Measurements from ENCODE around the gene RAMP3.

RAMP3 gene

DNA sequence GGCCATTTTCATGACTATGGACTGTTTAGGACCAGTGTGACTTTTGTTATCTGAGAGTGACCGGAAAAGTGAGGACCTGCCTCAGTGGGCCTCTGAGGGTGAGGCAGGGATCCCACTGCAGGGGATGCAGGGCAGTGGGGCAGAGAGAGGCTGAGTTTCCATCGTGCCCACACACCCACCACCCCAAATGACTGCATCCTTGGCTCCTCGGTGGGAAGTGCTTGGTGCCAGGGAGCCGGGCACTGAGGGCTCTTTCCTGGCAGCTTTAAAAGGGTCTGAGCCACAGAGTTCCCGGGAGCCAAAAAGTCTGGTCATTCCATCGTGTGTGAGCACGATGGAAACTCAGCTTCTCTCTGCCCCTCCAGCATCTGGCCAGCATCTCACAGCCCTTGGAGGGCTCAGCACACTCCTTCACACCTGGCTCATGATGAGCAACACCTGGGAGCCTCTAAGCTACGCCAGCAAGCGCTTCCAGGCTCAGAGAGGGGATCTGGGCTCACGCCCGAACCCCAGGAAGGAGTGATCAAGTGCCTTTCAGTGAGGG lies 59.1 kb downstream of the RAMP3 start:
- no peaks in the 10 kb centered on the region for H3K4me1 ChIP-seq (ENCODE audit: insufficient read depth, poor library complexity, severe bottlenecking)
- TF ChIP-seq, protein P1, sequence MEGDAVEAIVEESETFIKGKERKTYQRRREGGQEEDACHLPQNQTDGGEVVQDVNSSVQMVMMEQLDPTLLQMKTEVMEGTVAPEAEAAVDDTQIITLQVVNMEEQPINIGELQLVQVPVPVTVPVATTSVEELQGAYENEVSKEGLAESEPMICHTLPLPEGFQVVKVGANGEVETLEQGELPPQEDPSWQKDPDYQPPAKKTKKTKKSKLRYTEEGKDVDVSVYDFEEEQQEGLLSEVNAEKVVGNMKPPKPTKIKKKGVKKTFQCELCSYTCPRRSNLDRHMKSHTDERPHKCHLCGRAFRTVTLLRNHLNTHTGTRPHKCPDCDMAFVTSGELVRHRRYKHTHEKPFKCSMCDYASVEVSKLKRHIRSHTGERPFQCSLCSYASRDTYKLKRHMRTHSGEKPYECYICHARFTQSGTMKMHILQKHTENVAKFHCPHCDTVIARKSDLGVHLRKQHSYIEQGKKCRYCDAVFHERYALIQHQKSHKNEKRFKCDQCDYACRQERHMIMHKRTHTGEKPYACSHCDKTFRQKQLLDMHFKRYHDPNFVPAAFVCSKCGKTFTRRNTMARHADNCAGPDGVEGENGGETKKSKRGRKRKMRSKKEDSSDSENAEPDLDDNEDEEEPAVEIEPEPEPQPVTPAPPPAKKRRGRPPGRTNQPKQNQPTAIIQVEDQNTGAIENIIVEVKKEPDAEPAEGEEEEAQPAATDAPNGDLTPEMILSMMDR (IDR thresholded peaks at IDR 0.05; ENCODE audit: poor library complexity, severe bottlenecking), result no peak

DNA sequence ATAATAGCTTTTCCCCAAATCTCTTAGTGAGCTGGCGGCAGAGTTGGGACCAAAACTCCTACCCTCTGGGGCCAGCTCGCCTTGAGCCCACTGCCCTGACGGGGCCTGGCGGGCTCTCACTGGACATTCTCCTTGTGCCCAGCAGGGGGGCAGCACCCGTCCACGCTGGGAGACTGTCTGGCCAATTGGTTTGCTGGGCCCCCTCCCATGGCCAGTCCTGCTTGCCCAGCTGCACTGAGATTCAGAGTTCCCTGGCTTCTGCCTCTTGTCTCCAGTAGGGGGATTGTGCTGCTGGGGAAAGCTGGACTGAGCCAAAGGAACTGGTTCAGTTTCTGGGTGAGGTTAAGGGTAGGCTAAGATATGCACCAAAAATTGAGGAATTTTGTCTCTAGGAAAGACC lies 59.8 kb downstream of the RAMP3 start:
- ATAC-seq (ENCODE audit: low read depth) (peak; percentile 66; the same call in 2 of the 3 replicates), DNase-seq (ENCODE audit: low spot score) (no peak)
- TF ChIP-seq, protein P1 (IDR thresholded peaks at IDR 0.05; ENCODE audit: poor library complexity, severe bottlenecking), result peak; percentile 47
- H3K36me3 ChIP-seq (ENCODE audit: low read depth), result no peaks in the 10 kb centered on the region
- H3K4me1 ChIP-seq (ENCODE audit: insufficient read depth, poor library complexity, severe bottlenecking), result no peaks in the 10 kb centered on the region
- no peak overlapping the region for H3K27ac ChIP-seq (ENCODE audit: poor library complexity, severe bottlenecking)
- H3K4me3 ChIP-seq (ENCODE audit: severe bottlenecking), result no peak overlapping the region
- H3K27me3 ChIP-seq (ENCODE audit: insufficient read depth, poor library complexity, severe bottlenecking), result peaks cover 19% of the 10 kb centered on the region
- no peaks in the 10 kb centered on the region for H3K9me3 ChIP-seq (ENCODE audit: severe bottlenecking)

More for the DNA sequence above, 59.1 kb downstream of the RAMP3 start:
- H3K36me3 ChIP-seq (ENCODE audit: low read depth), result no peaks in the 10 kb centered on the region
- ATAC-seq (ENCODE audit: low read depth) (no peak), DNase-seq (ENCODE audit: low spot score) (no peak)
- H3K27me3 ChIP-seq (ENCODE audit: insufficient read depth, poor library complexity, severe bottlenecking), result peaks cover 19% of the 10 kb centered on the region
- H3K9me3 ChIP-seq (ENCODE audit: severe bottlenecking), result no peaks in the 10 kb centered on the region
- no peak overlapping the region for H3K27ac ChIP-seq (ENCODE audit: poor library complexity, severe bottlenecking)
- no peak overlapping the region for H3K4me3 ChIP-seq (ENCODE audit: severe bottlenecking)

DNA sequence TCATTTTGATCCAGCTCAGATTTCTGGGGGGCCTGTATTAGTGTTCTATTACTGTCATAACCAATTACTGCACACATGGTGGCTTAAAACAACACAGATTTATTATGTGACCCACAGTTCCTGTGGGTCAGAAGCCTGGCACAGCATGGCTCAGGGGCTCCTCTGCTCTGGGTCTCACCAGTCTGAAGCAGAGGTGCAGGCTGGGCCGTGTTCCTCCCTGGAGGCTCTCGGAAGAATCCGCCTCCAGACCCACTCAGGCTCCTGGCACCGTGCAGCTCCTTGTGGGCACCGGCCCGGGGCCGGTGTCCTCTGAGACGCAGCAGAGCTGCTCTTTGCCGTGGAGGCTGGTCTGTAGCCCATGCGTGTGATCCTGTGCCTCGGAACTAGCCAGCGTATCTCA lies 61.5 kb downstream of the RAMP3 start:
- H3K4me3 ChIP-seq (ENCODE audit: severe bottlenecking), result no peak overlapping the region
- H3K36me3 ChIP-seq (ENCODE audit: low read depth), result no peaks in the 10 kb centered on the region
- no peaks in the 10 kb centered on the region for H3K4me1 ChIP-seq (ENCODE audit: insufficient read depth, poor library complexity, severe bottlenecking)
- DNase-seq (ENCODE audit: low spot score) (no peak), ATAC-seq (ENCODE audit: low read depth) (no peak)
- TF ChIP-seq, protein P1 (IDR thresholded peaks at IDR 0.05; ENCODE audit: poor library complexity, severe bottlenecking), result no peak
- H3K27me3 ChIP-seq (ENCODE audit: insufficient read depth, poor library complexity, severe bottlenecking), result peaks cover 14% of the 10 kb centered on the region
- H3K9me3 ChIP-seq (ENCODE audit: severe bottlenecking), result no peaks in the 10 kb centered on the region
- H3K27ac ChIP-seq (ENCODE audit: poor library complexity, severe bottlenecking), result no peak overlapping the region

DNA sequence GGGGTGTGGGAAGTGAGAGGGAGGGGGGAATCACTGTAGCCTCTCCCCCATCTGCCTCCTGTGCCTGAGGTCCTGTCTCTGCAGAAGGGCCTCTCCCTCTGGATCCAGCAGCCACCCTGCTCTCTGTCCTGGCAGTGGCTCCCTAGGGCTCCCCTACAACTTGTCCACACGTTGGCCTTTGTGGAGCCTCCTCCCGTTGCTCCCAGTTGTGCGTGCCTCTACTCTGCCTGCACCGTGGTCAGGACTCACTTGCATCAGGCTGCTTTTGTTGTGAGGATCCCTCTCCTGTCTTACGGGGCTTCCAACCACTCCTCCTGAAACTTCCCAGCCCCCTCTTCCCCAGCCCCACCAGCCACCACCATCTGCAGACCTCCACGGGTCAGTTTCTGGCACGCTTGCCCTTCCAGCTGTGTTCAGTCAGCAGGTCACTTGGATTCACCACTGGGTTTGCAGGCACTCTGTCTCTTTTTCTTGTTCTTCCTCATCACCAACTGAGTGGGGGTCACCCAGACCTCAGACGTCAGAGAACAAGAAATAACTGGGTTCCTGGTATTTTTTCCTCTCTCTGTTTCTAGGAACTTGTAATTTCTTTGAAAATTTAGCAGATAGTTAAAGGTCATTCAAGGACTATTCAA lies 62.3 kb downstream of the RAMP3 start:
- ATAC-seq (ENCODE audit: low read depth) (no peak), DNase-seq (ENCODE audit: low spot score) (no peak)
- Histone ChIP-seq H3K36me3 (ENCODE audit: low read depth) (no peaks in the 10 kb centered on the region), H3K9me3 (ENCODE audit: severe bottlenecking) (no peaks in the 10 kb centered on the region), H3K4me3 (ENCODE audit: severe bottlenecking) (no peak overlapping the region), H3K4me1 (ENCODE audit: insufficient read depth, poor library complexity, severe bottlenecking) (no peaks in the 10 kb centered on the region), H3K27me3 (ENCODE audit: insufficient read depth, poor library complexity, severe bottlenecking) (peaks cover 10% of the 10 kb centered on the region), H3K27ac (ENCODE audit: poor library complexity, severe bottlenecking) (no peak overlapping the region)
- TF ChIP-seq, protein P1 (IDR thresholded peaks at IDR 0.05; ENCODE audit: poor library complexity, severe bottlenecking), result no peak

Data from RWPE2 (cell line).